K562 (cell line): ENCODE results near the gene FRAT1. TPM values are rescaled to one million over a fixed set of nuclear protein-coding genes. Genes with fewer than 3 reads are reported as not detected.

Experiments used
- CCNT2 ChIP-seq: IDR thresholded peaks from 2 replicates; pipeline ENCODE4 v1.6.1; 2011; ENCODE audit warnings: borderline replicate concordance, low read depth, mild to moderate bottlenecking, moderate library complexity, mixed read lengths, low read length; ENCODE audit not compliant: insufficient read length; ENCODE audit errors: extremely low read depth
- CHD2 ChIP-seq: IDR thresholded peaks from 2 replicates; pipeline ENCODE4 v1.6.1; 2011; ENCODE audit warnings: low read depth, low read length
- IRF2 ChIP-seq: sonication (generic); formaldehyde crosslinking; IDR thresholded peaks from 2 replicates; pipeline ENCODE4 v1.8.1; 2022; ENCODE audit warnings: mild to moderate bottlenecking, missing genetic modification reagents
- ZNF24 ChIP-seq: fragments of 450-650 bp; IDR thresholded peaks from 2 replicates; pipeline ENCODE4 v1.6.1; 2016
- ZNF431 ChIP-seq: sonication (generic); formaldehyde crosslinking; IDR thresholded peaks from 2 replicates; pipeline ENCODE4 v1.8.0; 2022; ENCODE audit warnings: mild to moderate bottlenecking, missing genetic modification reagents
- polyA plus RNA-seq, 8 experiments: library from polyadenylated mRNA; depleted of rRNA in 4 of 8; stranded (reverse) in 5 of 8; unstranded in 3 of 8; fragments of >200 nt; fragmentation: Nextera tagmentation in 2 of 8; fragmentation: Illumina TruSeq in 1 of 8; extraction: Ambion mirVana in 2 of 8; extraction: Trizol in 1 of 8; gene quantifications; 2 replicates each; pipeline versions ENCODE4 v1.2.1 to v1.2.3, GENCODE V29; 2011 to 2014; ENCODE audit warnings: inconsistent platforms in 1 of 8, missing spikeins in 1 of 8
- total RNA-seq, 7 experiments: library from RNA; depleted of rRNA in 6 of 7; stranded (reverse); fragments of >200 nt in 6 of 7; fragmentation: Illumina TruSeq in 2 of 7; extraction: Trizol in 2 of 7; gene quantifications; 2 replicates each; pipeline versions ENCODE4 v1.2.1 to v1.2.3, GENCODE V29; 2011 to 2021; ENCODE audit warnings: low replicate concordance in 1 of 7
- TF ChIP-seq, protein P1 (sequence below): sonication (generic); formaldehyde crosslinking; IDR thresholded peaks from 2 replicates; pipeline ENCODE4 v1.8.0; 2023; ENCODE audit warnings: missing genetic modification reagents, mild to moderate bottlenecking, borderline replicate concordance
- TF ChIP-seq, protein P2 (sequence below): sonication (generic); formaldehyde crosslinking; IDR thresholded peaks from 2 replicates; pipeline ENCODE4 v1.8.1; 2023; ENCODE audit warnings: mild to moderate bottlenecking, missing genetic modification reagents
- TF ChIP-seq, protein P3 (sequence below): fragments of 250-450 bp; sonication (Bioruptor Pico); IDR thresholded peaks from 2 replicates; pipeline ENCODE4 v1.5.0; 2020; ENCODE audit warnings: mild to moderate bottlenecking, borderline replicate concordance
- TF ChIP-seq, protein P4 (sequence below), 3 experiments: fragments of 200-800 bp in 1 of 3; sonication (Bioruptor generic) in 1 of 3; sonication (generic) in 1 of 3; formaldehyde crosslinking in 1 of 3; IDR thresholded peaks; 2 replicates each; pipeline versions ENCODE4 v1.6.1 to v1.8.0; 2016 to 2022; ENCODE audit warnings: mild to moderate bottlenecking in 2 of 3, missing compliant biosample characterization in 2 of 3, missing genetic modification characterization in 2 of 3, missing genetic modification reagents in 1 of 3
- TF ChIP-seq, protein P5 (sequence below): fragments of 250-450 bp; sonication (Bioruptor Pico); IDR thresholded peaks from 2 replicates; pipeline ENCODE4 v1.4.0; 2020
- TF ChIP-seq, protein P6 (sequence below), 2 experiments: fragments of 200-800 bp in 1 of 2; sonication (Bioruptor generic) in 1 of 2; sonication (generic) in 1 of 2; formaldehyde crosslinking in 1 of 2; IDR thresholded peaks in 1 of 2; conservative IDR thresholded peaks in 1 of 2; 2 replicates each; pipeline versions ENCODE4 v1.5.0 to v1.6.1; 2016 to 2020; ENCODE audit warnings: missing compliant biosample characterization in 1 of 2, missing genetic modification characterization in 1 of 2, missing genetic modification reagents in 1 of 2

FRAT1 gene
- total and polyA plus RNA-seq, 9 of the 15 experiments (the other 6 are each of a cell fraction or from before 2014, with no cell fraction given), result 0.11 to 4.6 (median 1.4) TPM

DNA sequence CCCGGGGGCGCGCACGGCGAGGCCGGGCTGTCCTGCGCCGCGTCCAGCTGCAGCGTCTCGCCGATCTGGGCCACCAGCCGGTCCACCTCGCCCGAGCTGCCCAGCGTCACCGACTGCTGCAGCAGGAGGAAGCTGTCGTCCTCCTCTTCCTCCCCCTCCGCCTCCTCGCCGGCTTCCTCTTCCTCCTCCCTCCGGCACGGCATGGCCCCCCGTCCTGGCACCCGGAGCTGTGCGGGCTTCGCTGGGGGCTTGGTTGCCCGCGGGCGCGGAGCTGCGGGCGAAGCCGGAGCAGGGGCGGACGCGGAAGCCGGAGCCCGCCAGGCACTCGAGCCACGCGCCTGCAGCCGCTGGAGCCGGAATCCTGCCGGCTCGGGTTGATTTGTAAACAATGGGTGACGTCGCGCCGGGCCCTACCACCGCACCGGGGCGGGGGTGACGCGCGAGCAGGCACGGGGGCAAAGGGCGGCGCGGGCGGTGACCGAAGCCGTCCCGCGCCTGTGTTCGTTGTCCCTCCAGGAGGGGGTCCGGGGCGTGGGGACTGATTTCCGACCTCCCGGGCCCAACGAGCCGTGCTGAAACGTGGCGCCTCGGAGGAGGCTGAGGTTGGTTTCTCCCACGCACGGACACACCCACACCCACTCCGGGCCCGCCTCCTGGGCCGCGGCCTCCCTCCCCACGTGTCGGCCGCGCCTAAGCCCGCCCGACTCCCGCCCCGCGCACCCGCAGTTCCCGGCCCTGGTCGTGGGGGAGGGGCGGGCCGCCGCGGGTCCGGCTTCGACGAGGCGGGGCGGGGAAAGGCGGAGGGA, 15.5 kb downstream of the FRAT1 start, which contains the start of gene FRAT2 (continued):
- TF ChIP-seq, protein P1, sequence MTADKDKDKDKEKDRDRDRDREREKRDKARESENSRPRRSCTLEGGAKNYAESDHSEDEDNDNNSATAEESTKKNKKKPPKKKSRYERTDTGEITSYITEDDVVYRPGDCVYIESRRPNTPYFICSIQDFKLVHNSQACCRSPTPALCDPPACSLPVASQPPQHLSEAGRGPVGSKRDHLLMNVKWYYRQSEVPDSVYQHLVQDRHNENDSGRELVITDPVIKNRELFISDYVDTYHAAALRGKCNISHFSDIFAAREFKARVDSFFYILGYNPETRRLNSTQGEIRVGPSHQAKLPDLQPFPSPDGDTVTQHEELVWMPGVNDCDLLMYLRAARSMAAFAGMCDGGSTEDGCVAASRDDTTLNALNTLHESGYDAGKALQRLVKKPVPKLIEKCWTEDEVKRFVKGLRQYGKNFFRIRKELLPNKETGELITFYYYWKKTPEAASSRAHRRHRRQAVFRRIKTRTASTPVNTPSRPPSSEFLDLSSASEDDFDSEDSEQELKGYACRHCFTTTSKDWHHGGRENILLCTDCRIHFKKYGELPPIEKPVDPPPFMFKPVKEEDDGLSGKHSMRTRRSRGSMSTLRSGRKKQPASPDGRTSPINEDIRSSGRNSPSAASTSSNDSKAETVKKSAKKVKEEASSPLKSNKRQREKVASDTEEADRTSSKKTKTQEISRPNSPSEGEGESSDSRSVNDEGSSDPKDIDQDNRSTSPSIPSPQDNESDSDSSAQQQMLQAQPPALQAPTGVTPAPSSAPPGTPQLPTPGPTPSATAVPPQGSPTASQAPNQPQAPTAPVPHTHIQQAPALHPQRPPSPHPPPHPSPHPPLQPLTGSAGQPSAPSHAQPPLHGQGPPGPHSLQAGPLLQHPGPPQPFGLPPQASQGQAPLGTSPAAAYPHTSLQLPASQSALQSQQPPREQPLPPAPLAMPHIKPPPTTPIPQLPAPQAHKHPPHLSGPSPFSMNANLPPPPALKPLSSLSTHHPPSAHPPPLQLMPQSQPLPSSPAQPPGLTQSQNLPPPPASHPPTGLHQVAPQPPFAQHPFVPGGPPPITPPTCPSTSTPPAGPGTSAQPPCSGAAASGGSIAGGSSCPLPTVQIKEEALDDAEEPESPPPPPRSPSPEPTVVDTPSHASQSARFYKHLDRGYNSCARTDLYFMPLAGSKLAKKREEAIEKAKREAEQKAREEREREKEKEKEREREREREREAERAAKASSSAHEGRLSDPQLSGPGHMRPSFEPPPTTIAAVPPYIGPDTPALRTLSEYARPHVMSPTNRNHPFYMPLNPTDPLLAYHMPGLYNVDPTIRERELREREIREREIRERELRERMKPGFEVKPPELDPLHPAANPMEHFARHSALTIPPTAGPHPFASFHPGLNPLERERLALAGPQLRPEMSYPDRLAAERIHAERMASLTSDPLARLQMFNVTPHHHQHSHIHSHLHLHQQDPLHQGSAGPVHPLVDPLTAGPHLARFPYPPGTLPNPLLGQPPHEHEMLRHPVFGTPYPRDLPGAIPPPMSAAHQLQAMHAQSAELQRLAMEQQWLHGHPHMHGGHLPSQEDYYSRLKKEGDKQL (CRISPR knock-in tag), result no peak
- TF ChIP-seq, protein P2, sequence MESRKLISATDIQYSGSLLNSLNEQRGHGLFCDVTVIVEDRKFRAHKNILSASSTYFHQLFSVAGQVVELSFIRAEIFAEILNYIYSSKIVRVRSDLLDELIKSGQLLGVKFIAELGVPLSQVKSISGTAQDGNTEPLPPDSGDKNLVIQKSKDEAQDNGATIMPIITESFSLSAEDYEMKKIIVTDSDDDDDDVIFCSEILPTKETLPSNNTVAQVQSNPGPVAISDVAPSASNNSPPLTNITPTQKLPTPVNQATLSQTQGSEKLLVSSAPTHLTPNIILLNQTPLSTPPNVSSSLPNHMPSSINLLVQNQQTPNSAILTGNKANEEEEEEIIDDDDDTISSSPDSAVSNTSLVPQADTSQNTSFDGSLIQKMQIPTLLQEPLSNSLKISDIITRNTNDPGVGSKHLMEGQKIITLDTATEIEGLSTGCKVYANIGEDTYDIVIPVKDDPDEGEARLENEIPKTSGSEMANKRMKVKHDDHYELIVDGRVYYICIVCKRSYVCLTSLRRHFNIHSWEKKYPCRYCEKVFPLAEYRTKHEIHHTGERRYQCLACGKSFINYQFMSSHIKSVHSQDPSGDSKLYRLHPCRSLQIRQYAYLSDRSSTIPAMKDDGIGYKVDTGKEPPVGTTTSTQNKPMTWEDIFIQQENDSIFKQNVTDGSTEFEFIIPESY (CRISPR knock-in tag), result no peak
- no peak for TF ChIP-seq ZNF431 (CRISPR knock-in tag)
- TF ChIP-seq, protein P3, sequence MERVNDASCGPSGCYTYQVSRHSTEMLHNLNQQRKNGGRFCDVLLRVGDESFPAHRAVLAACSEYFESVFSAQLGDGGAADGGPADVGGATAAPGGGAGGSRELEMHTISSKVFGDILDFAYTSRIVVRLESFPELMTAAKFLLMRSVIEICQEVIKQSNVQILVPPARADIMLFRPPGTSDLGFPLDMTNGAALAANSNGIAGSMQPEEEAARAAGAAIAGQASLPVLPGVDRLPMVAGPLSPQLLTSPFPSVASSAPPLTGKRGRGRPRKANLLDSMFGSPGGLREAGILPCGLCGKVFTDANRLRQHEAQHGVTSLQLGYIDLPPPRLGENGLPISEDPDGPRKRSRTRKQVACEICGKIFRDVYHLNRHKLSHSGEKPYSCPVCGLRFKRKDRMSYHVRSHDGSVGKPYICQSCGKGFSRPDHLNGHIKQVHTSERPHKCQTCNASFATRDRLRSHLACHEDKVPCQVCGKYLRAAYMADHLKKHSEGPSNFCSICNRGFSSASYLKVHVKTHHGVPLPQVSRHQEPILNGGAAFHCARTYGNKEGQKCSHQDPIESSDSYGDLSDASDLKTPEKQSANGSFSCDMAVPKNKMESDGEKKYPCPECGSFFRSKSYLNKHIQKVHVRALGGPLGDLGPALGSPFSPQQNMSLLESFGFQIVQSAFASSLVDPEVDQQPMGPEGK (CRISPR knock-in tag), result no peak
- TF ChIP-seq CCNT2, result peak; percentile 59
- peak; percentile 43; the same call in 1 of the 2 replicates for TF ChIP-seq CHD2
- TF ChIP-seq, protein P4, sequence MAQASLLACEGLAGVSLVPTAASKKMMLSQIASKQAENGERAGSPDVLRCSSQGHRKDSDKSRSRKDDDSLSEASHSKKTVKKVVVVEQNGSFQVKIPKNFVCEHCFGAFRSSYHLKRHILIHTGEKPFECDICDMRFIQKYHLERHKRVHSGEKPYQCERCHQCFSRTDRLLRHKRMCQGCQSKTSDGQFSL (CRISPR knock-in tag; IDR thresholded peaks at IDR 0.05), result no peak
- TF ChIP-seq, protein P4 (tag; IDR thresholded peaks at IDR 0.05), result no peak
- TF ChIP-seq, protein P5, sequence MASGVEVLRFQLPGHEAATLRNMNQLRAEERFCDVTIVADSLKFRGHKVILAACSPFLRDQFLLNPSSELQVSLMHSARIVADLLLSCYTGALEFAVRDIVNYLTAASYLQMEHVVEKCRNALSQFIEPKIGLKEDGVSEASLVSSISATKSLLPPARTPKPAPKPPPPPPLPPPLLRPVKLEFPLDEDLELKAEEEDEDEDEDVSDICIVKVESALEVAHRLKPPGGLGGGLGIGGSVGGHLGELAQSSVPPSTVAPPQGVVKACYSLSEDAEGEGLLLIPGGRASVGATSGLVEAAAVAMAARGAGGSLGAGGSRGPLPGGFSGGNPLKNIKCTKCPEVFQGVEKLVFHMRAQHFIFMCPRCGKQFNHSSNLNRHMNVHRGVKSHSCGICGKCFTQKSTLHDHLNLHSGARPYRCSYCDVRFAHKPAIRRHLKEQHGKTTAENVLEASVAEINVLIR, result peak; percentile 78
- no peak for TF ChIP-seq IRF2
- TF ChIP-seq ZNF24, result no peak
- TF ChIP-seq, protein P6, sequence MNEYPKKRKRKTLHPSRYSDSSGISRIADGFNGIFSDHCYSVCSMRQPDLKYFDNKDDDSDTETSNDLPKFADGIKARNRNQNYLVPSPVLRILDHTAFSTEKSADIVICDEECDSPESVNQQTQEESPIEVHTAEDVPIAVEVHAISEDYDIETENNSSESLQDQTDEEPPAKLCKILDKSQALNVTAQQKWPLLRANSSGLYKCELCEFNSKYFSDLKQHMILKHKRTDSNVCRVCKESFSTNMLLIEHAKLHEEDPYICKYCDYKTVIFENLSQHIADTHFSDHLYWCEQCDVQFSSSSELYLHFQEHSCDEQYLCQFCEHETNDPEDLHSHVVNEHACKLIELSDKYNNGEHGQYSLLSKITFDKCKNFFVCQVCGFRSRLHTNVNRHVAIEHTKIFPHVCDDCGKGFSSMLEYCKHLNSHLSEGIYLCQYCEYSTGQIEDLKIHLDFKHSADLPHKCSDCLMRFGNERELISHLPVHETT (CRISPR knock-in tag; conservative IDR thresholded peaks at IDR 0.05 in 1 of 2, IDR thresholded peaks at IDR 0.05 in 1 of 2), result no peak
